HG03108 (cell line): ENCODE data around the gene ZNF787.
"Not testable (repeated sequence)": the region's sequence is repeated elsewhere in the genome, so short reads cannot be mapped to it uniquely, and the experiment has no call there.

Experiments
- ATAC-seq: cut with Tn5 transposase; IDR thresholded peaks from one replicate; pipeline ENCODE4 v1.9.1; 2021; ENCODE audit warnings: moderate library complexity; ENCODE audit not compliant: unreplicated experiment

The ZNF787 gene

GRCh38 chr19:56121180-56122167 is at the start of gene ZNF787:
TSS of gene ZNF787 (minus strand) at chr19:56121295. CDS start at chr19:56103217, 18,078 bp downstream.
- ATAC-seq = peak; percentile 80

GRCh38 chr19:56170261-56170660 is 49.2 kb upstream of the ZNF787 start:
- no peak for ATAC-seq

- no peak for ATAC-seq
These were observed 46.0 kb upstream of the ZNF787 start for GRCh38 chr19:56167064-56167578.

- ATAC-seq = no peak
These were observed 42.0 kb upstream of the ZNF787 start for GRCh38 chr19:56163097-56163496.

- ATAC-seq = no peak
These were observed 41.2 kb upstream of the ZNF787 start for GRCh38 chr19:56162258-56162657.

GRCh38 chr19:56161534-56161933 is 40.4 kb upstream of the ZNF787 start:
- no peak for ATAC-seq

- ATAC-seq = no peak
These were observed 38.7 kb upstream of the ZNF787 start for GRCh38 chr19:56159622-56160271.

GRCh38 chr19:56159009-56159559 is 38.0 kb upstream of the ZNF787 start:
- no peak for ATAC-seq

GRCh38 chr19:56158170-56158757 is 37.2 kb upstream of the ZNF787 start:
- no peak for ATAC-seq

- no peak for ATAC-seq
These were observed 35.7 kb upstream of the ZNF787 start for GRCh38 chr19:56156768-56157167.

- ATAC-seq = no peak
These were observed 34.1 kb upstream of the ZNF787 start for GRCh38 chr19:56155124-56155687.

- ATAC-seq = no peak
These were observed 32.4 kb upstream of the ZNF787 start for GRCh38 chr19:56153507-56153906.

- no peak for ATAC-seq
These were observed 31.5 kb upstream of the ZNF787 start for GRCh38 chr19:56152644-56153043.

GRCh38 chr19:56150358-56150757 is 29.3 kb upstream of the ZNF787 start:
- no peak for ATAC-seq

GRCh38 chr19:56149656-56150038 is 28.6 kb upstream of the ZNF787 start:
- ATAC-seq = no peak

GRCh38 chr19:56148955-56149655 is 28.0 kb upstream of the ZNF787 start:
- not testable (repeated sequence) for ATAC-seq

GRCh38 chr19:56148096-56148495 is 27.0 kb upstream of the ZNF787 start:
- no peak for ATAC-seq

- ATAC-seq = no peak
These were observed 26.2 kb upstream of the ZNF787 start for GRCh38 chr19:56147307-56147706.

- ATAC-seq = no peak
These were observed 25.8 kb upstream of the ZNF787 start for GRCh38 chr19:56146904-56147303.

GRCh38 chr19:56145698-56146097 is 24.6 kb upstream of the ZNF787 start:
- no peak for ATAC-seq
